Brain microvascular endothelial cell (primary cell): ENCODE data around the gene KCNJ5.

Experiments
- DNase-seq: peaks from one replicate; pipeline ENCODE4 v3.0.0-alpha.2; 2020
- H3K27ac ChIP-seq: fragments of 250-450 bp; sonication (Bioruptor Pico); 2 replicates; pipeline ENCODE4 v1.5.1; 2020; ENCODE audit warnings: mild to moderate bottlenecking, moderate library complexity
- H3K27me3 ChIP-seq: fragments of 250-450 bp; sonication (Bioruptor Pico); replicated peaks from 2 replicates; pipeline ENCODE4 v1.5.1; 2020; ENCODE audit warnings: mild to moderate bottlenecking
- H3K36me3 ChIP-seq: fragments of 250-450 bp; sonication (Bioruptor Pico); replicated peaks from 2 replicates; pipeline ENCODE4 v1.5.1; 2020; ENCODE audit warnings: mild to moderate bottlenecking
- H3K4me3 ChIP-seq: 2 replicates; pipeline ENCODE4 v1.5.1; 2011; ENCODE audit warnings: low read depth, mild to moderate bottlenecking, control low read depth, low read length, moderate library complexity
- in situ Hi-C: cut with HindIII; loops from 2 replicates; pipeline ENCODE4 v1.10.0; 2017; ENCODE audit warnings: low sequenced_read_pairs, low pct_ligation_motif_present
- TF ChIP-seq, protein P1 (sequence below): IDR thresholded peaks from 2 replicates; pipeline ENCODE4 v1.5.1; 2011; ENCODE audit warnings: low read depth, mild to moderate bottlenecking, moderate library complexity, low read length, control low read depth, inconsistent platforms; ENCODE audit errors: missing control alignments

KCNJ5 gene

DNA sequence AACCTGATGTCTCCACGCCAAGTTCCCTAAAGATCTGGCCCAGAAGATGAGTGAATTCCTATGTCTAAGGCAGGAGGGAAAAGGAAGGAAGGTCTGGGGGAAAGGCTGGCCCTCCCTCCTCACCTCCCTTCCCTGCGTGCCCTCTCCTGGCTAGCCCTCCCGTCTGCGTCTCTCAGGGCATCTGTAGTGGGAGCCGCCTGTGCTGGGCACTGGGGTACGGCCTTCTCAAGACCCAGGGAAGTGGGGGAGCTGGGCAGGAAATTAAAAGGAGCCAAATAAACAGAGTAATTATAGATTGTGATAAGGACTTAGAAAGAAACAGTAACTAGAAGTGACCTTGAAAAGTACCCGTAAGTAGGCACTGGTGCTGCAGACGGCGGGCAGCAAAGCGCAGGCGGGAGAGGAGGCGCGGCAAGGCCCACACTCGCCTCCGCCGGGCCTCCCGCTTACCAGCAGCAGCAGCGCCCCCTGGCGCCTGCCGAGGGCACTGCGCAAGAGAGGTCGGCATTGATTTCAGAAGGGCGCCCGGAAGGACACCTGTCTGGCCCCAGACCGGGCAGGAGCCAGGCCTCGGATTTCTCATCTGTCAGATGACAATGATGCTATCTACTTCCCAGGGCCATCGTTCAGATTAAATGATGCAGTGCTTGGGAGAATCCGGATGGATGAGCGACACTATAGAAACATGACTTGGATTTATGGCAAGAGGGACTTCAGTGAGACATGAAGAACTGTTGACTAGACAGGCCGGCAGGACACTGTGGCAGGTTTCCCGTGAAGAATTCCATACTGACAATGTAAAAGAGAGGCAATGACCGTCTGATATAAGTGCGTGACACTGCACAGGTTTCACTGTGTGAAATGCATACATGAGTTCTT lies 31.4 kb upstream of the KCNJ5 start:
- peak; percentile 23 for DNase-seq
- Histone ChIP-seq H3K4me3 (no peak overlapping the region), H3K36me3 (no peaks in the 10 kb centered on the region), H3K27ac (no peak overlapping the region), H3K27me3 (no peaks in the 10 kb centered on the region)
- in situ Hi-C loops: no loop called here
- TF ChIP-seq, protein P1, sequence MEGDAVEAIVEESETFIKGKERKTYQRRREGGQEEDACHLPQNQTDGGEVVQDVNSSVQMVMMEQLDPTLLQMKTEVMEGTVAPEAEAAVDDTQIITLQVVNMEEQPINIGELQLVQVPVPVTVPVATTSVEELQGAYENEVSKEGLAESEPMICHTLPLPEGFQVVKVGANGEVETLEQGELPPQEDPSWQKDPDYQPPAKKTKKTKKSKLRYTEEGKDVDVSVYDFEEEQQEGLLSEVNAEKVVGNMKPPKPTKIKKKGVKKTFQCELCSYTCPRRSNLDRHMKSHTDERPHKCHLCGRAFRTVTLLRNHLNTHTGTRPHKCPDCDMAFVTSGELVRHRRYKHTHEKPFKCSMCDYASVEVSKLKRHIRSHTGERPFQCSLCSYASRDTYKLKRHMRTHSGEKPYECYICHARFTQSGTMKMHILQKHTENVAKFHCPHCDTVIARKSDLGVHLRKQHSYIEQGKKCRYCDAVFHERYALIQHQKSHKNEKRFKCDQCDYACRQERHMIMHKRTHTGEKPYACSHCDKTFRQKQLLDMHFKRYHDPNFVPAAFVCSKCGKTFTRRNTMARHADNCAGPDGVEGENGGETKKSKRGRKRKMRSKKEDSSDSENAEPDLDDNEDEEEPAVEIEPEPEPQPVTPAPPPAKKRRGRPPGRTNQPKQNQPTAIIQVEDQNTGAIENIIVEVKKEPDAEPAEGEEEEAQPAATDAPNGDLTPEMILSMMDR: peak; percentile 89

DNA sequence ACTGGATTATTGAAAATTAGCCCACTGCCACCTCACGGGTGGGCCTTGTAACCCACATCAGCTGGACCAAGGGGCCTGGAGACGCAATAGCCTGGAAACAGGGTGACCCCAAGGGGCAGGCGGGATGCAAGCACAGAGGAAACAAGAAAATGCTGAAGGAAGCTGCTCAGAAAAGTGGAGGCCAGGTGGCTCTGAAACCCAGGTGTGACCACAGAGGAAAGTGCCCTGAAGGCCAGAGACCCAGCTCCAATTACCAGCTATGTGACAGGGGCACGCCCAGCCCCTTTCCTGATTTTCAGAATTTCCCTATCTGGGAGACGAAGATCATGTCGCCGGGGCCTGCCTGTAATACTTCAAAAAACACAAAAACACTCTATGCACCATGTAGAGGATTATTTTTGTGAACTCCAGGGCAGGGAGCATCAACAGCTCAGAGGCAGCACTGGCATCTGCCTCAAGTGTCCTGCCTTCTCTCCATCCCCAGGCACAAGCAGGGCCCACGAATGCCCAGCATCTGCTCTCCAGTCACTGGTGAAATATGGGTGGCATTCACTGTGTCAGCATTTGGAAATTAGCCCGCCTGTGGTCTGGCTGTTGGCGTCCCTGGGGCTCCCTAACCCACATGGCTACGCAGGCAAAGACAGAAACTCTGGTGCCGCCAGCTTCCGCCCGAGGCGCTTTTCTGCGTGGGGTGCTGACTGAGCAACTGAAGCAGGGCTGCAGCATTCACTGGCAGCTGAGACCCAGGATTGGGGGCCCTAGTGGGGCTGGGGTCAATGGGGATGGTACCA lies 30.4 kb upstream of the KCNJ5 start:
- no peak for DNase-seq
- Histone ChIP-seq H3K27ac (no peak overlapping the region), H3K27me3 (no peaks in the 10 kb centered on the region), H3K4me3 (no peak overlapping the region), H3K36me3 (no peaks in the 10 kb centered on the region)
- TF ChIP-seq, protein P1: no peak
- in situ Hi-C loops: no loop called here

DNA sequence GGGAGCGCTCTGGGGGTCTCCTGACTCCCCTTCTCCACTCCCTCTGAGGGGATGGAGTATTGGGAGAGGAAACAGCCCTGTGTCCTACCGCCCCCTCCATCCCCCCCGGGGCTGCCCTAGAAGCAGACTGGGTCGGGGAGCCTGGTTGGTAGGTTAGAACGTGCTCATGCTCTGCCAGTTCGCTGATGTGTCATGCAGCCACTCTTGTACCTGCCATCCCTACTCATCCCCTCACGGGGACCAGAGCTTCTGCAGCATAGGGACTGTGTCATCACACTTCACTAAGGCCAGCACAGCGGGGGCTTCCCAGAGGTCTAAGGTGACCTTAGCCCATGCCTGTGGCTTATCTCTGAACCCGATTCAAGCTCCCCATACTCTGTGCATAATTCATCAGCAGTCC lies 28.8 kb upstream of the KCNJ5 start:
- Histone ChIP-seq H3K27ac (no peak overlapping the region), H3K36me3 (no peaks in the 10 kb centered on the region), H3K27me3 (no peaks in the 10 kb centered on the region), H3K4me3 (no peak overlapping the region)
- TF ChIP-seq, protein P1: no peak
- no peak for DNase-seq
- in situ Hi-C loops: no loop called here

DNA sequence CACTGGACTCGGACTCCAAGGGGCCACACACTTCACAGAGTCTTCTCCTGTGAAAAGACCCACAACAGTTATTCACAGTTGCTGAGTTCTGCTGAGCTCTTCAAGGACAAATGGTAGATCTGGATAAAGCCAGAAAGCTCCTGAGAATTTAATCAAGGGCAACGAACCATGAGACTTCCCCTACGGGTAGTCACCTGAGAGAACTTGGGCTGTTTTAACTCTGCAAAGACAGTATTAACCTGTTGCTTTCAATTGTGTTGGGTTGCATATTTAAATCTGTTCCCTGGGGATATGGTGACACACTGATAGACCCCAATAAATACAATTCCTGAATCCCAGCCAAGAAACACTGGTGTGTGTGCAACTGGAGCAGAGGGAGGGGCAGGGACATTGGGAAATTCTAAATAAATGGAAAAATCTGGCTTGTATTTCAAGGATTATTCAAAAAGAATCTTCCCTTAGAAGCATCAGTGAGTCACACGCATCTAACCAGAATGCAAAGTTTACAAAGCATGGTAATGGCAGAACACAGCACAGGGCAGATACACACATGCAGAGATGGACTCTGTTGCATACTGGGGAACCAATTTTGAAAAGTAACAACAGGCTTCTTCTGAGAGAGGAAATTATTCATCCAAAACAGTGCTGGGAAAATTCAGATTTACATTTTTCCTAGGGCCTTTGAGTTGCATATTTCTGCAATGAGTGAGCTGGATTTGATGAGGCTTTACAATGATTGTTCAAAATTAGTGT lies 28.1 kb upstream of the KCNJ5 start:
- in situ Hi-C loops: no loop called here
- TF ChIP-seq, protein P1: no peak
- peak; percentile 28 for DNase-seq
- Histone ChIP-seq H3K4me3 (no peak overlapping the region), H3K27ac (no peak overlapping the region), H3K27me3 (no peaks in the 10 kb centered on the region), H3K36me3 (no peaks in the 10 kb centered on the region)

DNA sequence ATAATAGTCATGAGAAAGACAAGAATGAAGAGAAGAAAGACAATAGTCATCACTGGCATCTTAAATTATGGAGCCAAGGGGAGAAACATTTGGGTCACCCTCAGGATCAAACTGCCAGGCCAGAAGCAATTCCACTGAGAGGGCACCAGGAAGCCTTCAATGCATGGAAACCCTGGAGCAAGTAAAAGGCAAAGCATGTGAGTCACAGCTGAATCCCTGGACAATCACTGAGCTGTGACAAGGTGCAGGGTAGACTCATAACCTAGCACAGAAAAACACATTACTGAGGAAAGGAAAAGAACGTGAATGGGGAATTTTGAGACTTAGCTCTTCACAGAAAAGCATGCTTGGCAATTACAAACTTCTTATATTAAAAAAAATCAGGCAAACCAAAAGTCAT lies 25.7 kb upstream of the KCNJ5 start:
- Histone ChIP-seq H3K27me3 (no peaks in the 10 kb centered on the region), H3K27ac (no peak overlapping the region), H3K36me3 (no peaks in the 10 kb centered on the region), H3K4me3 (no peak overlapping the region)
- no peak for DNase-seq
- TF ChIP-seq, protein P1: no peak
- in situ Hi-C loops: no loop called here
